ENCODE measurements around the gene CEP162.
"Not testable (repeated sequence)": the region's sequence is repeated elsewhere in the genome, so short reads cannot be mapped to it uniquely, and the experiment has no call there.

CEP162 gene

GRCh38 chr6:84242265-84242664, 14.8 kb upstream of the CEP162 start:
- no peak for DNase-seq (ENCODE audit: low spot score)

GRCh38 chr6:84228198-84228543, 728 bp upstream of the CEP162 start:
- no peak for DNase-seq (ENCODE audit: low spot score)

GRCh38 chr6:84227044-84227433, 404 bp downstream of the CEP162 start:
- no peak for DNase-seq (ENCODE audit: low spot score)

GRCh38 chr6:84224251-84224650, 3.2 kb downstream of the CEP162 start:
- no peak for DNase-seq (ENCODE audit: low spot score)

- DNase-seq (ENCODE audit: low spot score) = not testable (repeated sequence)
These were observed 3.8 kb downstream of the CEP162 start for GRCh38 chr6:84223608-84224007.

- DNase-seq (ENCODE audit: low spot score) = no peak
These were observed 5.0 kb downstream of the CEP162 start for GRCh38 chr6:84222426-84222825.

- no peak for DNase-seq (ENCODE audit: low spot score)
These were observed 6.5 kb downstream of the CEP162 start for GRCh38 chr6:84220809-84221409.

GRCh38 chr6:84218091-84218490, 9.4 kb downstream of the CEP162 start:
- no peak for DNase-seq (ENCODE audit: low spot score)

GRCh38 chr6:84213217-84213616, 14.2 kb downstream of the CEP162 start:
- DNase-seq (ENCODE audit: low spot score) = no peak

- no peak for DNase-seq (ENCODE audit: low spot score)
These were observed 23.4 kb downstream of the CEP162 start for GRCh38 chr6:84204011-84204410.

- not testable (repeated sequence) for DNase-seq (ENCODE audit: low spot score)
These were observed 27.5 kb downstream of the CEP162 start for GRCh38 chr6:84199987-84200386.

- no peak for DNase-seq (ENCODE audit: low spot score)
These were observed 29.7 kb downstream of the CEP162 start for GRCh38 chr6:84197708-84198107.

- no peak for DNase-seq (ENCODE audit: low spot score)
These were observed 34.2 kb downstream of the CEP162 start for GRCh38 chr6:84193114-84193708.

- DNase-seq (ENCODE audit: low spot score) = no peak
These were observed 35.6 kb downstream of the CEP162 start for GRCh38 chr6:84191802-84192201.

- DNase-seq (ENCODE audit: low spot score) = not testable (repeated sequence)
These were observed 38.1 kb downstream of the CEP162 start for GRCh38 chr6:84189356-84189755.

GRCh38 chr6:84183430-84183829, 44.0 kb downstream of the CEP162 start:
- DNase-seq (ENCODE audit: low spot score) = no peak

GRCh38 chr6:84182001-84182400, 45.4 kb downstream of the CEP162 start:
- no peak for DNase-seq (ENCODE audit: low spot score)

GRCh38 chr6:84177241-84177640, 50.2 kb downstream of the CEP162 start:
- DNase-seq (ENCODE audit: low spot score) = no peak

GRCh38 chr6:84172574-84172973, 54.9 kb downstream of the CEP162 start:
- no peak for DNase-seq (ENCODE audit: low spot score)

- no peak for DNase-seq (ENCODE audit: low spot score)
These were observed 55.4 kb downstream of the CEP162 start for GRCh38 chr6:84172080-84172479.

GRCh38 chr6:84167457-84167856, 60.0 kb downstream of the CEP162 start:
- DNase-seq (ENCODE audit: low spot score) = no peak

GRCh38 chr6:84166395-84166794, 61.0 kb downstream of the CEP162 start:
- DNase-seq (ENCODE audit: low spot score) = no peak

GRCh38 chr6:84164328-84164727, 63.1 kb downstream of the CEP162 start:
- not testable (repeated sequence) for DNase-seq (ENCODE audit: low spot score)

GRCh38 chr6:84161190-84161589, 66.3 kb downstream of the CEP162 start:
- no peak for DNase-seq (ENCODE audit: low spot score)
